HepG2 (cell line): ENCODE results near the gene RSAD2. TPM values are rescaled to one million over a fixed set of nuclear protein-coding genes. Genes with fewer than 3 reads are reported as not detected.
A peak's percentile ranks its signal among the peaks of the same experiment; 100 is the strongest.

Source experiments
- DPF2 ChIP-seq: sonication (generic); formaldehyde crosslinking; IDR thresholded peaks from 2 replicates; pipeline ENCODE4 v1.4.0; 2020; ENCODE audit warnings: mild to moderate bottlenecking, low read depth, missing genetic modification reagents, borderline replicate concordance
- ELF4 ChIP-seq: sonication (generic); formaldehyde crosslinking; IDR thresholded peaks from 2 replicates; pipeline ENCODE4 v1.5.0; 2020; ENCODE audit warnings: missing genetic modification reagents, mild to moderate bottlenecking, moderate library complexity, borderline replicate concordance
- ETV5 ChIP-seq: IDR thresholded peaks from 2 replicates; pipeline ENCODE4 v1.6.1; 2018; ENCODE audit warnings: missing biosample characterization, missing genetic modification reagents, inconsistent platforms, borderline replicate concordance
- GABPA ChIP-seq, 2 experiments: IDR thresholded peaks; 2 replicates each; pipeline ENCODE4 v1.6.1; 2011 to 2016; ENCODE audit warnings: low read depth in 2 of 2, low read length in 1 of 2, missing biosample characterization in 1 of 2, missing genetic modification characterization in 1 of 2
- HDAC6 ChIP-seq: fragments of 200-600 bp; sonication (generic); IDR thresholded peaks from 2 replicates; pipeline ENCODE4 v1.7.0; 2017; ENCODE audit warnings: mild to moderate bottlenecking, antibody characterized with exemption, low read length, low read depth
- HNF4G ChIP-seq, 2 experiments: sonication (generic) in 1 of 2; formaldehyde crosslinking in 1 of 2; IDR thresholded peaks; 2 replicates each; pipeline versions ENCODE4 v1.4.0 to v1.6.1; 2011 to 2020; ENCODE audit warnings: borderline replicate concordance in 2 of 2, low read depth in 2 of 2, mild to moderate bottlenecking in 2 of 2, low read length in 1 of 2, missing genetic modification reagents in 1 of 2, moderate library complexity in 1 of 2
- HNRNPL ChIP-seq: fragments of 200-400 bp; formaldehyde crosslinking; IDR thresholded peaks from 2 replicates; pipeline ENCODE4 v1.6.1; 2017; ENCODE audit warnings: mild to moderate bottlenecking, low read depth, low read length
- ISL2 ChIP-seq: sonication (generic); formaldehyde crosslinking; IDR thresholded peaks from 2 replicates; pipeline ENCODE4 v1.5.0; 2020; ENCODE audit warnings: missing genetic modification reagents
- KDM5B ChIP-seq: sonication (generic); formaldehyde crosslinking; IDR thresholded peaks from 2 replicates; pipeline ENCODE4 v1.4.0; 2020; ENCODE audit warnings: missing genetic modification reagents, mild to moderate bottlenecking, borderline replicate concordance
- POLR2AphosphoS2 ChIP-seq: IDR thresholded peaks from 2 replicates; pipeline ENCODE4 v1.6.1; 2011; ENCODE audit warnings: low read depth, low read length, improper control_type of control experiment
- SMAD1 ChIP-seq: sonication (generic); formaldehyde crosslinking; IDR thresholded peaks from 2 replicates; pipeline ENCODE4 v1.4.0; 2020; ENCODE audit warnings: missing genetic modification reagents, low read depth, mild to moderate bottlenecking, borderline replicate concordance
- SNAPC2 ChIP-seq: sonication (generic); formaldehyde crosslinking; IDR thresholded peaks from 2 replicates; pipeline ENCODE4 v1.8.1; 2022; ENCODE audit warnings: mild to moderate bottlenecking, missing genetic modification reagents
- THAP8 ChIP-seq: sonication (generic); formaldehyde crosslinking; IDR thresholded peaks from 2 replicates; pipeline ENCODE4 v1.5.1; 2020; ENCODE audit warnings: missing genetic modification reagents, mild to moderate bottlenecking, borderline replicate concordance
- TSC22D2 ChIP-seq: sonication (generic); formaldehyde crosslinking; IDR thresholded peaks from 2 replicates; pipeline ENCODE4 v1.5.1; 2020; ENCODE audit warnings: missing genetic modification reagents, mild to moderate bottlenecking, borderline replicate concordance
- ZFP41 ChIP-seq: sonication (generic); formaldehyde crosslinking; IDR thresholded peaks from 2 replicates; pipeline ENCODE4 v1.4.0; 2020; ENCODE audit warnings: mild to moderate bottlenecking, missing genetic modification reagents, borderline replicate concordance
- ZNF138 ChIP-seq: sonication (generic); formaldehyde crosslinking; IDR thresholded peaks from 2 replicates; pipeline ENCODE4 v1.5.0; 2020; ENCODE audit warnings: mild to moderate bottlenecking, low read depth, missing genetic modification reagents
- ZNF280D ChIP-seq: sonication (generic); formaldehyde crosslinking; IDR thresholded peaks from 2 replicates; pipeline ENCODE4 v1.5.1; 2020; ENCODE audit warnings: mild to moderate bottlenecking, missing genetic modification reagents
- ZNF530 ChIP-seq: sonication (generic); formaldehyde crosslinking; IDR thresholded peaks from 2 replicates; pipeline ENCODE4 v1.5.0; 2020; ENCODE audit warnings: low read depth, mild to moderate bottlenecking, missing genetic modification reagents
- ZNF766 ChIP-seq: sonication (generic); formaldehyde crosslinking; IDR thresholded peaks from 2 replicates; pipeline ENCODE4 v1.5.0; 2020; ENCODE audit warnings: missing genetic modification reagents, borderline replicate concordance
- ZNF777 ChIP-seq: sonication (generic); formaldehyde crosslinking; IDR thresholded peaks from 2 replicates; pipeline ENCODE4 v1.4.0; 2020; ENCODE audit warnings: missing genetic modification reagents
- polyA plus RNA-seq, 8 experiments: library from polyadenylated mRNA; depleted of rRNA in 3 of 8; stranded (reverse) in 7 of 8; unstranded in 1 of 8; fragments of >200 nt; fragmentation: Illumina TruSeq in 4 of 8; extraction: Trizol in 4 of 8; gene quantifications; 2 replicates each; pipeline versions ENCODE4 v1.2.1 to v1.2.3, GENCODE V29; 2011 to 2016; ENCODE audit warnings: low read depth in 4 of 8, missing spikeins in 1 of 8, mixed read lengths in 1 of 8; ENCODE audit not compliant: insufficient read depth in 1 of 8
- total RNA-seq, 5 experiments: library from RNA; depleted of rRNA; stranded (reverse); fragments of >200 nt; fragmentation: Illumina TruSeq; extraction: Trizol; gene quantifications; 2 replicates each; pipeline ENCODE4 v1.2.3, GENCODE V29; 2016; ENCODE audit warnings: low read depth in 1 of 5
- TF ChIP-seq, protein P1 (sequence below): sonication (generic); formaldehyde crosslinking; conservative IDR thresholded peaks from 2 replicates; pipeline ENCODE4 v1.5.0; 2020; ENCODE audit warnings: missing genetic modification reagents
- TF ChIP-seq, protein P2 (sequence below): sonication (generic); formaldehyde crosslinking; IDR thresholded peaks from 2 replicates; pipeline ENCODE4 v1.4.0; 2020; ENCODE audit warnings: mild to moderate bottlenecking, missing genetic modification reagents

RSAD2 gene
- total and polyA plus RNA-seq, 2 of the 13 experiments (the other 11 are each of a cell fraction or from before 2014, with no cell fraction given), result 0.11 TPM; not detected in 1

- TF ChIP-seq THAP8 (no peak; the same call in 1 of the 2 replicates), DPF2 (CRISPR knock-in tag) (peak; percentile 86), ISL2 (peak; percentile 90), ZNF280D (peak; percentile 83), SNAPC2 (peak; percentile 83), SMAD1 (CRISPR knock-in tag) (no peak), ELF4 (CRISPR knock-in tag) (no peak), POLR2AphosphoS2 (no peak), HNF4G (IDR thresholded peaks at IDR 0.05; ENCODE audit: borderline replicate concordance, low read depth, low read length) (peak; percentile 87), HNF4G (CRISPR knock-in tag; IDR thresholded peaks at IDR 0.05; ENCODE audit: borderline replicate concordance, low read depth) (peak; percentile 73; the same call in 1 of the 2 replicates), HDAC6 (no peak), HNRNPL (peak; percentile 73; the same call in 1 of the 2 replicates), ZNF530 (CRISPR knock-in tag) (no peak), ETV5 (CRISPR knock-in tag) (peak; percentile 60; the same call in 1 of the 2 replicates), ZNF777 (CRISPR knock-in tag) (peak; percentile 66; the same call in 1 of the 2 replicates), TSC22D2 (no peak; the same call in 1 of the 2 replicates), KDM5B (CRISPR knock-in tag) (peak; percentile 54; the same call in 1 of the 2 replicates), ZNF766 (CRISPR knock-in tag) (no peak), ZFP41 (no peak), GABPA (IDR thresholded peaks at IDR 0.05; ENCODE audit: low read depth, low read length) (no peak), GABPA (CRISPR knock-in tag; IDR thresholded peaks at IDR 0.05; ENCODE audit: low read depth) (no peak), ZNF138 (CRISPR knock-in tag) (peak; percentile 81; the same call in 1 of the 2 replicates)
- TF ChIP-seq, protein P1, sequence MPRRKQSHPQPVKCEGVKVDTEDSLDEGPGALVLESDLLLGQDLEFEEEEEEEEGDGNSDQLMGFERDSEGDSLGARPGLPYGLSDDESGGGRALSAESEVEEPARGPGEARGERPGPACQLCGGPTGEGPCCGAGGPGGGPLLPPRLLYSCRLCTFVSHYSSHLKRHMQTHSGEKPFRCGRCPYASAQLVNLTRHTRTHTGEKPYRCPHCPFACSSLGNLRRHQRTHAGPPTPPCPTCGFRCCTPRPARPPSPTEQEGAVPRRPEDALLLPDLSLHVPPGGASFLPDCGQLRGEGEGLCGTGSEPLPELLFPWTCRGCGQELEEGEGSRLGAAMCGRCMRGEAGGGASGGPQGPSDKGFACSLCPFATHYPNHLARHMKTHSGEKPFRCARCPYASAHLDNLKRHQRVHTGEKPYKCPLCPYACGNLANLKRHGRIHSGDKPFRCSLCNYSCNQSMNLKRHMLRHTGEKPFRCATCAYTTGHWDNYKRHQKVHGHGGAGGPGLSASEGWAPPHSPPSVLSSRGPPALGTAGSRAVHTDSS (CRISPR knock-in tag), result no peak
- TF ChIP-seq, protein P2, sequence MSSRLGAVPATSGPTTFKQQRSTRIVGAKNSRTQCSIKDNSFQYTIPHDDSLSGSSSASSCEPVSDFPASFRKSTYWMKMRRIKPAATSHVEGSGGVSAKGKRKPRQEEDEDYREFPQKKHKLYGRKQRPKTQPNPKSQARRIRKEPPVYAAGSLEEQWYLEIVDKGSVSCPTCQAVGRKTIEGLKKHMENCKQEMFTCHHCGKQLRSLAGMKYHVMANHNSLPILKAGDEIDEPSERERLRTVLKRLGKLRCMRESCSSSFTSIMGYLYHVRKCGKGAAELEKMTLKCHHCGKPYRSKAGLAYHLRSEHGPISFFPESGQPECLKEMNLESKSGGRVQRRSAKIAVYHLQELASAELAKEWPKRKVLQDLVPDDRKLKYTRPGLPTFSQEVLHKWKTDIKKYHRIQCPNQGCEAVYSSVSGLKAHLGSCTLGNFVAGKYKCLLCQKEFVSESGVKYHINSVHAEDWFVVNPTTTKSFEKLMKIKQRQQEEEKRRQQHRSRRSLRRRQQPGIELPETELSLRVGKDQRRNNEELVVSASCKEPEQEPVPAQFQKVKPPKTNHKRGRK (CRISPR knock-in tag), result no peak
These were observed 43.8 kb downstream of the RSAD2 start (continued) for GRCh38 chr2:6921321-6921922.
